ENCODE results near the gene ZNF560. TPM values are rescaled to one million over a fixed set of nuclear protein-coding genes. Genes with fewer than 3 reads are reported as not detected.

The ZNF560 gene
- not detected in 5 replicates for total RNA-seq (2022; extraction: Qiagen RNA extraction; ENCODE audit: low read depth)

GRCh38 chr19:9498183-9498902 lies at the start of gene ZNF560:
Gene ZNF560, minus strand, starts transcription at chr19:9498616. Its CDS starts 23,303 bp downstream, at chr19:9475313.

GRCh38 chr19:9538183-9539058 lies 40.0 kb upstream of the ZNF560 start, which contains the start of gene ZNF426:
Gene ZNF426, minus strand, starts transcription at chr19:9538645. Its CDS starts 2,413 bp downstream, at chr19:9536232.

DNA sequence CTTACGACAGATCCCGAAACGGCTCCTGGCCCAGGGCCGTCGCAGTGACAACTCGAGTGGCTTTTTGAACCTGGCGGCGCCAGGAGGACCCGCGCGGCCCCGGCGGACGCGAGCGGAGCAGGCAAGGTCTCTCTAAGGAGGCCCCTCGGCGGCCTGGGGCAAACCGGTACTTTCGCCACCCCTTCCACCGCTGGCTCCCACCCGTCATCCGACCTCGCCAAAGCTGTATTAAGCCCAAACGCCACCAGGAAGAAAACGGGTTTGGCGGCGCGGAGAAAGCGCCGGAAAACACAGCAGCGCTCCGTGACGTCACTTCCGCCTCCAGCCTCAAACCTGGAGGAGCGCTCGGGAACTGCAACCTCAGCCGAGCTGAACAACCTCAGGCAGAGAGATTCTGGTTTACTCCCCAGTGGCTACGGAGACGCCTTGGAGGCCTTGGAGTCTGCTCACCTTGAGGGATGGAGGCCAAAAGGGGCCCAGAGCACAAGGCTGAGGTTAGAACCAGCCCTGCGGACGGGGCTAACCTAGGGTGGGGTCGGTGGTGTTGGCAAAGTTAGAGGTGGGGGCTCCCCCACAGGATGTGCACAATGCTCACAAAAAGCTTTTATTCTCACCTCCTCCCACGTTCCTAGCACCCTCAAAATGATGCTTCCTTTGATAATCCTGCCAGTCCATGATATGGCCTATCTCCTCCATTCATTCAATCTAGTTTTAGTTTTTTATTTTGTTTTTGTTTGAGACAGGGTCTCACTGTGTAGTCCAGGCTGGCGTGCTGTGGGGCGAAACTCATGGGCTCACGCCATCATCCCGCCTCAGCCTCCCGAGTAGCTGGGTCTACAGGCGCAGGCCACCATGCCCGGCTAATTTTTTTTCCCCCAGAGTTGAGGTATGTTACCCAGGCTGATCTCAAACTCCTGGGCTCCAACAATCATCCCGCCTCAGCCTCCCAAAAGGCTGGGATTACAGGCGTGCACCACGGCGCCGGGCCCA lies 62.8 kb downstream of the ZNF560 start, which contains the start of gene ZNF266:
Gene ZNF266, minus strand, starts transcription at position 295 of the 990 bp plus-strand sequence. CDS start 15,484 bp downstream, outside the sequence.

Other genes with a start within 250 kb of the ZNF560 start
- not detected in 5 replicates for gene OR7E24, start 247.7 kb downstream of the ZNF560 start, total RNA-seq (2022; extraction: Qiagen RNA extraction; ENCODE audit: low read depth)
- 0.63 to 1.7 TPM (median 0.87 TPM) in 5 replicates for gene ZNF699, start 188.8 kb downstream of the ZNF560 start, total RNA-seq (2022; extraction: Qiagen RNA extraction; ENCODE audit: low read depth)
- 3.5 to 6.0 TPM (median 4.9 TPM) in 5 replicates for gene ZNF559, start 174.4 kb downstream of the ZNF560 start, total RNA-seq (2022; extraction: Qiagen RNA extraction; ENCODE audit: low read depth)
- gene ZNF177, start 135.6 kb downstream of the ZNF560 start, total RNA-seq (2022; extraction: Qiagen RNA extraction; ENCODE audit: low read depth) = 0.38 to 0.66 TPM (median 0.54 TPM) in 5 replicates
- gene ZNF266, start 63.0 kb downstream of the ZNF560 start, total RNA-seq (2022; extraction: Qiagen RNA extraction; ENCODE audit: low read depth) = 2.9 to 4.7 TPM (median 3.8 TPM) in 5 replicates
- 0.85 to 1.7 TPM (median 1.1 TPM) in 5 replicates for gene ZNF426, start 40.0 kb upstream of the ZNF560 start, total RNA-seq (2022; extraction: Qiagen RNA extraction; ENCODE audit: low read depth)
- gene ZNF121, start 85.9 kb upstream of the ZNF560 start, total RNA-seq (2022; extraction: Qiagen RNA extraction; ENCODE audit: low read depth) = 3.1 to 5.1 TPM (median 3.7 TPM) in 5 replicates
- 7.6 to 14.7 TPM (median 9.2 TPM) in 5 replicates for gene ZNF561, start 122.6 kb upstream of the ZNF560 start, total RNA-seq (2022; extraction: Qiagen RNA extraction; ENCODE audit: low read depth)
- 4.5 to 9.3 TPM (median 5.7 TPM) in 5 replicates for gene ZNF562, start 176.5 kb upstream of the ZNF560 start, total RNA-seq (2022; extraction: Qiagen RNA extraction; ENCODE audit: low read depth)